Measurements from ENCODE around the gene PHLDB1.
"Not testable (repeated sequence)": the region's sequence is repeated elsewhere in the genome, so short reads cannot be mapped to it uniquely, and the experiment has no call there.

Gene PHLDB1

GRCh38 chr11:118607401-118608359 lies at the start of gene PHLDB1:
Gene PHLDB1, plus strand, starts transcription at chr11:118607615. Its CDS starts 6,222 bp downstream, at chr11:118613837.
- peak; percentile 64 for DNase-seq (ENCODE audit: low read depth)
- peak within 1 kb of the TSS; percentile 84 for H3K4me3 ChIP-seq (ENCODE audit: low read depth, low read length)

GRCh38 chr11:118560806-118561205 lies 46.6 kb upstream of the PHLDB1 start:
- H3K4me3 ChIP-seq (ENCODE audit: low read depth, low read length): no peak overlapping the region
- no peak for DNase-seq (ENCODE audit: low read depth)

GRCh38 chr11:118565051-118565450 lies 42.4 kb upstream of the PHLDB1 start:
- DNase-seq (ENCODE audit: low read depth): no peak
- H3K4me3 ChIP-seq (ENCODE audit: low read depth, low read length): peak overlapping the region; percentile 79

- DNase-seq (ENCODE audit: low read depth): no peak
- H3K4me3 ChIP-seq (ENCODE audit: low read depth, low read length): no peak overlapping the region
These were observed 37.7 kb upstream of the PHLDB1 start for GRCh38 chr11:118569670-118570069.

- DNase-seq (ENCODE audit: low read depth): no peak
- no peak overlapping the region for H3K4me3 ChIP-seq (ENCODE audit: low read depth, low read length)
These were observed 36.6 kb upstream of the PHLDB1 start for GRCh38 chr11:118570787-118571186.

GRCh38 chr11:118571701-118572060 lies 35.7 kb upstream of the PHLDB1 start:
- H3K4me3 ChIP-seq (ENCODE audit: low read depth, low read length): peak overlapping the region; percentile 96
- not testable (repeated sequence) for DNase-seq (ENCODE audit: low read depth)

- peak; percentile 37 for DNase-seq (ENCODE audit: low read depth)
- peak within 1 kb of the TSS; percentile 96 for H3K4me3 ChIP-seq (ENCODE audit: low read depth, low read length)
These were observed 35.1 kb upstream of the PHLDB1 start, which contains the start of gene ARCN1 for GRCh38 chr11:118572061-118572980. Gene ARCN1, plus strand, starts transcription at chr11:118572409. Its CDS starts 139 bp downstream, at chr11:118572548.

- peak overlapping the region; percentile 96 for H3K4me3 ChIP-seq (ENCODE audit: low read depth, low read length)
- DNase-seq (ENCODE audit: low read depth): no peak
These were observed 34.3 kb upstream of the PHLDB1 start for GRCh38 chr11:118572981-118573550.

- H3K4me3 ChIP-seq (ENCODE audit: low read depth, low read length): peak overlapping the region; percentile 96
These were observed 32.8 kb upstream of the PHLDB1 start for GRCh38 chr11:118574636-118575035.

GRCh38 chr11:118577995-118578394 lies 29.4 kb upstream of the PHLDB1 start:
- DNase-seq (ENCODE audit: low read depth); H3K4me3 ChIP-seq (ENCODE audit: low read depth, low read length): not testable (repeated sequence)

More at GRCh38 chr11:118574636-118575035, 32.8 kb upstream of the PHLDB1 start:
- no peak for DNase-seq (ENCODE audit: low read depth)

GRCh38 chr11:118581057-118581456 lies 26.4 kb upstream of the PHLDB1 start:
- no peak overlapping the region for H3K4me3 ChIP-seq (ENCODE audit: low read depth, low read length)
- no peak for DNase-seq (ENCODE audit: low read depth)

GRCh38 chr11:118587952-118588351 lies 19.5 kb upstream of the PHLDB1 start:
- H3K4me3 ChIP-seq (ENCODE audit: low read depth, low read length): no peak overlapping the region
- no peak for DNase-seq (ENCODE audit: low read depth)

GRCh38 chr11:118592616-118593367 lies 14.6 kb upstream of the PHLDB1 start:
- no peak for DNase-seq (ENCODE audit: low read depth)

GRCh38 chr11:118594984-118595383 lies 12.4 kb upstream of the PHLDB1 start:
- H3K4me3 ChIP-seq (ENCODE audit: low read depth, low read length): not testable (repeated sequence)

More at GRCh38 chr11:118592616-118593367, 14.6 kb upstream of the PHLDB1 start:
- no peak overlapping the region for H3K4me3 ChIP-seq (ENCODE audit: low read depth, low read length)

GRCh38 chr11:118596224-118597146 lies 10.9 kb upstream of the PHLDB1 start:
- DNase-seq (ENCODE audit: low read depth): no peak
- no peak overlapping the region for H3K4me3 ChIP-seq (ENCODE audit: low read depth, low read length)

More at GRCh38 chr11:118594984-118595383, 12.4 kb upstream of the PHLDB1 start:
- DNase-seq (ENCODE audit: low read depth): not testable (repeated sequence)

- no peak overlapping the region for H3K4me3 ChIP-seq (ENCODE audit: low read depth, low read length)
- DNase-seq (ENCODE audit: low read depth): no peak
These were observed 9.9 kb upstream of the PHLDB1 start for GRCh38 chr11:118597556-118597955.

- DNase-seq (ENCODE audit: low read depth): no peak
- H3K4me3 ChIP-seq (ENCODE audit: low read depth, low read length): no peak overlapping the region
These were observed 5.1 kb upstream of the PHLDB1 start for GRCh38 chr11:118602331-118602730.

- not testable (repeated sequence) for H3K4me3 ChIP-seq (ENCODE audit: low read depth, low read length); DNase-seq (ENCODE audit: low read depth)
These were observed 3.7 kb upstream of the PHLDB1 start for GRCh38 chr11:118603709-118604108.
